Type B pancreatic cell (in vitro differentiated cells): ENCODE measurements around the gene NSFL1C. TPM values are rescaled to one million over a fixed set of nuclear protein-coding genes. Genes with fewer than 3 reads are reported as not detected.
A peak's percentile ranks its signal among the peaks of the same experiment; 100 is the strongest.

ENCODE experiments used
- DNase-seq: peaks from one replicate; pipeline ENCODE4 v3.0.0; 2021; ENCODE audit warnings: mixed read lengths; ENCODE audit not compliant: unreplicated experiment; ENCODE audit errors: extremely low spot score
- H3K27ac Mint-ChIP-seq: 2 replicates; pipeline ENCODE4 v1.8.0; 2021; ENCODE audit warnings: mild to moderate bottlenecking, mixed read lengths
- H3K27me3 Mint-ChIP-seq: 2 replicates; pipeline ENCODE4 v1.8.0; 2021; ENCODE audit warnings: mixed read lengths
- H3K36me3 Mint-ChIP-seq: 2 replicates; pipeline ENCODE4 v1.8.0; 2021; ENCODE audit warnings: mixed read lengths
- H3K4me1 Mint-ChIP-seq: one replicate; pipeline ENCODE4 v1.8.0; 2021; ENCODE audit warnings: mixed read lengths; ENCODE audit not compliant: unreplicated experiment
- H3K4me3 Mint-ChIP-seq: 2 replicates; pipeline ENCODE4 v1.8.0; 2021; ENCODE audit warnings: mild to moderate bottlenecking, mixed read lengths
- H3K9me3 Mint-ChIP-seq: 2 replicates; pipeline ENCODE4 v1.8.0; 2021; ENCODE audit warnings: mixed read lengths
- CTCF ChIP-seq: fragments of 200-600 bp; sonication (generic); conservative IDR thresholded peaks from 2 replicates; pipeline ENCODE4 v1.5.0; 2021; ENCODE audit warnings: antibody characterized with exemption, mild to moderate bottlenecking
- total RNA-seq: library from RNA; stranded (reverse); gene quantifications from 2 replicates; pipeline ENCODE4 v1.2.1, GENCODE V29; 2021; ENCODE audit warnings: low replicate concordance

NSFL1C gene
- total RNA-seq, 1 donor from 2014 or later: 81.0 TPM

- Mint-ChIP-seq H3K27ac (no peak overlapping the region), H3K9me3 (no peaks in the 10 kb centered on the region), H3K4me1 (peaks cover 16% of the 10 kb centered on the region), H3K27me3 (peaks cover 71% of the 10 kb centered on the region), H3K4me3 (no peak overlapping the region), H3K36me3 (no peaks in the 10 kb centered on the region)
- no peak for DNase-seq
- TF ChIP-seq CTCF: peak; percentile 24
Measured at GRCh38 chr20:1397710-1398109, 68.9 kb downstream of the NSFL1C start.

- peaks cover 16% of the 10 kb centered on the region for H3K4me1 Mint-ChIP-seq
- H3K27ac Mint-ChIP-seq: no peak overlapping the region
- no peak for TF ChIP-seq CTCF
- no peak for DNase-seq
- H3K36me3 Mint-ChIP-seq: no peaks in the 10 kb centered on the region
- H3K27me3 Mint-ChIP-seq: peaks cover 67% of the 10 kb centered on the region
- H3K4me3 Mint-ChIP-seq: no peak overlapping the region
- no peaks in the 10 kb centered on the region for H3K9me3 Mint-ChIP-seq
Measured at GRCh38 chr20:1396702-1397101, 69.9 kb downstream of the NSFL1C start.

- Mint-ChIP-seq H3K4me3 (no peak overlapping the region), H3K27ac (no peak overlapping the region), H3K27me3 (peaks cover 67% of the 10 kb centered on the region), H3K9me3 (no peaks in the 10 kb centered on the region), H3K4me1 (peaks cover 18% of the 10 kb centered on the region), H3K36me3 (no peaks in the 10 kb centered on the region)
- DNase-seq: no peak
- TF ChIP-seq CTCF: no peak
Measured at GRCh38 chr20:1396264-1396663, 70.4 kb downstream of the NSFL1C start.

GRCh38 chr20:1394686-1395085 is 72.0 kb downstream of the NSFL1C start:
- no peak for DNase-seq
- Mint-ChIP-seq H3K36me3 (no peaks in the 10 kb centered on the region), H3K4me3 (no peak overlapping the region), H3K27me3 (peaks cover 56% of the 10 kb centered on the region), H3K4me1 (peaks cover 23% of the 10 kb centered on the region), H3K9me3 (no peaks in the 10 kb centered on the region), H3K27ac (no peak overlapping the region)
- no peak for TF ChIP-seq CTCF

- peak overlapping the region; percentile 98 for H3K4me3 Mint-ChIP-seq
- no peaks in the 10 kb centered on the region for H3K9me3 Mint-ChIP-seq
- peak overlapping the region; percentile 83 for H3K27ac Mint-ChIP-seq
- DNase-seq: no peak
- H3K27me3 Mint-ChIP-seq: peaks cover 46% of the 10 kb centered on the region
- no peak for TF ChIP-seq CTCF
- no peaks in the 10 kb centered on the region for H3K36me3 Mint-ChIP-seq
- H3K4me1 Mint-ChIP-seq: peaks cover 31% of the 10 kb centered on the region
Measured at GRCh38 chr20:1393507-1393882, 73.2 kb downstream of the NSFL1C start.
